Neural cell (in vitro differentiated cells): ENCODE measurements around the gene DRAM2. TPM values are rescaled to one million over a fixed set of nuclear protein-coding genes. Genes with fewer than 3 reads are reported as not detected.

Experiments
- H2AFZ ChIP-seq: fragments of 200-600, 300-800 bp; sonication (generic), shearing (Covaris generic); 2 replicates; pipeline ENCODE4 v1.6.0; 2014; ENCODE audit warnings: low read depth, mild to moderate bottlenecking, antibody characterized with exemption, low read length, moderate library complexity
- H3F3A ChIP-seq: fragments of 200-600 bp; shearing (Covaris generic); 2 replicates; pipeline ENCODE4 v1.6.1; 2016; ENCODE audit warnings: mild to moderate bottlenecking, moderate library complexity, mixed read lengths, antibody characterized with exemption, low read length; ENCODE audit not compliant: insufficient read depth, poor library complexity, severe bottlenecking
- H3K27ac ChIP-seq: fragments of 200-600, 300-800 bp; sonication (generic), shearing (Covaris generic); 2 replicates; pipeline ENCODE4 v1.5.1; 2014; ENCODE audit warnings: mild to moderate bottlenecking, low read length, moderate library complexity
- H3K27me3 ChIP-seq: fragments of 300-800, 200-600 bp; sonication (generic), shearing (Covaris generic); 2 replicates; pipeline ENCODE4 v1.6.0; 2014; ENCODE audit warnings: mild to moderate bottlenecking, low read depth, low read length, moderate library complexity; ENCODE audit not compliant: insufficient read depth
- H3K36me3 ChIP-seq: fragments of 300-800, 200-600 bp; sonication (generic), shearing (Covaris generic); 2 replicates; pipeline ENCODE4 v1.5.1; 2014; ENCODE audit warnings: mild to moderate bottlenecking, antibody characterized with exemption, low read length, moderate library complexity; ENCODE audit not compliant: insufficient read depth
- H3K4me2 ChIP-seq: fragments of 300-800, 200-600 bp; sonication (generic), shearing (Covaris generic); 2 replicates; pipeline ENCODE4 v1.6.0; 2014; ENCODE audit warnings: mild to moderate bottlenecking, low read length
- H3K4me3 ChIP-seq: fragments of 300-800, 200-600 bp; sonication (generic), shearing (Covaris generic); 2 replicates; pipeline ENCODE4 v1.5.1; 2014; ENCODE audit warnings: mild to moderate bottlenecking, low read length, moderate library complexity
- H3K79me2 ChIP-seq: fragments of 200-600 bp; shearing (Covaris generic); replicated peaks from 2 replicates; pipeline ENCODE4 v1.6.0; 2014; ENCODE audit warnings: mild to moderate bottlenecking, low read length, moderate library complexity; ENCODE audit not compliant: insufficient read depth
- H3K9ac ChIP-seq: fragments of 300-800, 200-600 bp; sonication (generic), shearing (Covaris generic); 2 replicates; pipeline ENCODE4 v1.6.1; 2016; ENCODE audit warnings: mild to moderate bottlenecking, low read length, mixed read lengths
- H3K9me2 ChIP-seq: fragments of 200-600 bp; shearing (Covaris generic); 2 replicates; pipeline ENCODE4 v1.6.1; 2016; ENCODE audit warnings: mild to moderate bottlenecking, low read length, mixed read lengths; ENCODE audit not compliant: insufficient read depth
- H3K9me3 ChIP-seq: fragments of 200-600, 300-800 bp; sonication (generic), shearing (Covaris generic); 2 replicates; pipeline ENCODE4 v1.6.1; 2016; ENCODE audit warnings: mild to moderate bottlenecking, mixed run types, low read length, moderate library complexity, mixed read lengths
- H4K20me1 ChIP-seq: fragments of 200-600 bp; shearing (Covaris generic); 2 replicates; pipeline ENCODE4 v1.6.1; 2016; ENCODE audit warnings: mild to moderate bottlenecking, mixed run types; ENCODE audit not compliant: insufficient read depth
- CTCF ChIP-seq: fragments of 450-650 bp; IDR thresholded peaks from 2 replicates; pipeline ENCODE4 v1.5.1; 2014; ENCODE audit warnings: antibody characterized with exemption, mild to moderate bottlenecking, moderate library complexity; ENCODE audit not compliant: poor library complexity, severe bottlenecking
- EP300 ChIP-seq: fragments of 450-650 bp; conservative IDR thresholded peaks from 2 replicates; pipeline ENCODE4 v1.6.1; 2014; ENCODE audit warnings: antibody characterized with exemption, mild to moderate bottlenecking, moderate library complexity; ENCODE audit not compliant: poor library complexity, severe bottlenecking
- EZH2 ChIP-seq: fragments of 200-600, 300-800 bp; shearing (Covaris generic), sonication (generic); IDR thresholded peaks from 2 replicates; pipeline ENCODE4 v1.6.1; 2014; ENCODE audit warnings: antibody characterized with exemption, low read length, borderline replicate concordance, mild to moderate bottlenecking; ENCODE audit not compliant: insufficient read depth, poor library complexity, severe bottlenecking
- MXI1 ChIP-seq: fragments of 450-650 bp; conservative IDR thresholded peaks from 2 replicates; pipeline ENCODE4 v1.6.1; 2014; ENCODE audit warnings: antibody characterized with exemption, mild to moderate bottlenecking; ENCODE audit not compliant: poor library complexity, severe bottlenecking
- POLR2AphosphoS5 ChIP-seq: IDR thresholded peaks from 2 replicates; pipeline ENCODE4 v1.6.1; 2012
- RAD21 ChIP-seq: fragments of 450-650 bp; conservative IDR thresholded peaks from 2 replicates; pipeline ENCODE4 v1.6.1; 2014; ENCODE audit warnings: antibody characterized with exemption, mild to moderate bottlenecking, moderate library complexity
- SMC3 ChIP-seq: fragments of 450-650 bp; conservative IDR thresholded peaks from 2 replicates; pipeline ENCODE4 v1.6.1; 2014; ENCODE audit warnings: antibody characterized with exemption, mild to moderate bottlenecking, moderate library complexity; ENCODE audit not compliant: poor library complexity
- TAF1 ChIP-seq: IDR thresholded peaks from 2 replicates; pipeline ENCODE4 v1.6.1; 2012; ENCODE audit warnings: low read depth
- polyA plus RNA-seq: library from polyadenylated mRNA; depleted of rRNA; stranded (reverse); fragments of >200 nt; gene quantifications from 2 replicates; pipeline ENCODE4 v1.2.3, GENCODE V29; 2014
- TF ChIP-seq, protein P1 (sequence below): IDR thresholded peaks from 2 replicates; pipeline ENCODE4 v1.6.1; 2012; ENCODE audit warnings: borderline replicate concordance

Gene DRAM2
- polyA plus RNA-seq, 1 donor from 2014 or later, result 71.0 TPM

- no peak overlapping the region for H3K9ac ChIP-seq
- H3F3A ChIP-seq, result no peaks in the 10 kb centered on the region
- no peak overlapping the region for H3K27ac ChIP-seq
- no peak overlapping the region for H3K4me3 ChIP-seq
- H3K36me3 ChIP-seq, result no peaks in the 10 kb centered on the region
- H4K20me1 ChIP-seq, result no peaks in the 10 kb centered on the region
- TF ChIP-seq TAF1 (no peak), RAD21 (no peak), SMC3 (no peak), EZH2 (no peak), CTCF (no peak), EP300 (no peak), POLR2AphosphoS5 (no peak), MXI1 (no peak)
- TF ChIP-seq, protein P1, sequence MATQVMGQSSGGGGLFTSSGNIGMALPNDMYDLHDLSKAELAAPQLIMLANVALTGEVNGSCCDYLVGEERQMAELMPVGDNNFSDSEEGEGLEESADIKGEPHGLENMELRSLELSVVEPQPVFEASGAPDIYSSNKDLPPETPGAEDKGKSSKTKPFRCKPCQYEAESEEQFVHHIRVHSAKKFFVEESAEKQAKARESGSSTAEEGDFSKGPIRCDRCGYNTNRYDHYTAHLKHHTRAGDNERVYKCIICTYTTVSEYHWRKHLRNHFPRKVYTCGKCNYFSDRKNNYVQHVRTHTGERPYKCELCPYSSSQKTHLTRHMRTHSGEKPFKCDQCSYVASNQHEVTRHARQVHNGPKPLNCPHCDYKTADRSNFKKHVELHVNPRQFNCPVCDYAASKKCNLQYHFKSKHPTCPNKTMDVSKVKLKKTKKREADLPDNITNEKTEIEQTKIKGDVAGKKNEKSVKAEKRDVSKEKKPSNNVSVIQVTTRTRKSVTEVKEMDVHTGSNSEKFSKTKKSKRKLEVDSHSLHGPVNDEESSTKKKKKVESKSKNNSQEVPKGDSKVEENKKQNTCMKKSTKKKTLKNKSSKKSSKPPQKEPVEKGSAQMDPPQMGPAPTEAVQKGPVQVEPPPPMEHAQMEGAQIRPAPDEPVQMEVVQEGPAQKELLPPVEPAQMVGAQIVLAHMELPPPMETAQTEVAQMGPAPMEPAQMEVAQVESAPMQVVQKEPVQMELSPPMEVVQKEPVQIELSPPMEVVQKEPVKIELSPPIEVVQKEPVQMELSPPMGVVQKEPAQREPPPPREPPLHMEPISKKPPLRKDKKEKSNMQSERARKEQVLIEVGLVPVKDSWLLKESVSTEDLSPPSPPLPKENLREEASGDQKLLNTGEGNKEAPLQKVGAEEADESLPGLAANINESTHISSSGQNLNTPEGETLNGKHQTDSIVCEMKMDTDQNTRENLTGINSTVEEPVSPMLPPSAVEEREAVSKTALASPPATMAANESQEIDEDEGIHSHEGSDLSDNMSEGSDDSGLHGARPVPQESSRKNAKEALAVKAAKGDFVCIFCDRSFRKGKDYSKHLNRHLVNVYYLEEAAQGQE, result no peak
- H3K9me2 ChIP-seq, result no peaks in the 10 kb centered on the region
- H3K4me2 ChIP-seq, result no peak overlapping the region
- H2AFZ ChIP-seq, result no peak overlapping the region
- no peaks in the 10 kb centered on the region for H3K9me3 ChIP-seq
- no peaks in the 10 kb centered on the region for H3K79me2 ChIP-seq
- no peaks in the 10 kb centered on the region for H3K27me3 ChIP-seq
Measured at GRCh38 chr1:111175349-111175748, 35.5 kb upstream of the DRAM2 start.

DNA sequence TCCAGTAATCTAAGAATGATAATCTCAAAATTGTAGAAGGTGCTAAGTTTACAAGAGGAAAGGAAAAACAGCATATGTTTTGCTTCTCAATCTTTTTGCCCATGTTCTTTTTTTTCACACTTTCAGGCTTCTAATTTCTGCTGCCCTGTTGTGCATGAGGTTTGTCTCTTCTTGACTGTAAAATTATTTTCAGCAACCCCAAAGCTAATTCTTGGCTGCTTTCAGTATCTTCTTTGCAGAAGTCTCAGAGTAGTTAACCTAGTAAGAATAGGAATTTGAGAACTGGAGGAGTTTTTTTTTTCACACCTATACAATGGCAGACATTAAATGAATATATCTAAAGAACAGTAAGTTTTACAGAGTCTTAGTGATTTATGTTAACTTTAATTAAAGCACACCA lies 34.2 kb upstream of the DRAM2 start:
- Histone ChIP-seq H3F3A (no peaks in the 10 kb centered on the region), H3K27ac (no peak overlapping the region), H3K4me2 (no peak overlapping the region), H3K9me3 (no peaks in the 10 kb centered on the region), H3K4me3 (no peak overlapping the region), H3K27me3 (no peaks in the 10 kb centered on the region), H3K79me2 (no peaks in the 10 kb centered on the region), H3K9ac (no peak overlapping the region), H4K20me1 (no peaks in the 10 kb centered on the region), H3K9me2 (no peaks in the 10 kb centered on the region), H3K36me3 (no peaks in the 10 kb centered on the region), H2AFZ (no peak overlapping the region)
- TF ChIP-seq RAD21 (no peak), TAF1 (no peak), CTCF (no peak)
